AG10803 (cell line): ENCODE results near the gene CDT1.

Experiments
- DNase-seq: peaks from one replicate; pipeline ENCODE4 v3.0.0; 2010; ENCODE audit warnings: low read depth
- H3K4me3 ChIP-seq: 2 replicates; pipeline ENCODE4 v1.5.1; 2011; ENCODE audit warnings: mild to moderate bottlenecking, low read length, control low read depth
- CTCF ChIP-seq: conservative IDR thresholded peaks from 2 replicates; pipeline ENCODE4 v1.5.1; 2011; ENCODE audit warnings: mild to moderate bottlenecking, low read length, control low read depth, inconsistent platforms

Gene CDT1

GRCh38 chr16:88780142-88781062 lies 23.2 kb upstream of the CDT1 start:
- TF ChIP-seq CTCF: no peak
- no peak overlapping the region for H3K4me3 ChIP-seq

GRCh38 chr16:88781140-88782077 lies 22.2 kb upstream of the CDT1 start:
- DNase-seq: no peak
- no peak for TF ChIP-seq CTCF
- no peak overlapping the region for H3K4me3 ChIP-seq

More at GRCh38 chr16:88780142-88781062, 23.2 kb upstream of the CDT1 start:
- DNase-seq: no peak

- H3K4me3 ChIP-seq: peak overlapping the region; percentile 78
- peak; percentile 71 for DNase-seq
- no peak for TF ChIP-seq CTCF
Measured at GRCh38 chr16:88782454-88783390, 20.9 kb upstream of the CDT1 start.

- no peak for TF ChIP-seq CTCF
- H3K4me3 ChIP-seq: peak overlapping the region; percentile 78
Measured at GRCh38 chr16:88783391-88784073, 20.1 kb upstream of the CDT1 start.

GRCh38 chr16:88784074-88784855 lies 19.3 kb upstream of the CDT1 start:
- DNase-seq: peak; percentile 83
- TF ChIP-seq CTCF: peak; percentile 56

More at GRCh38 chr16:88783391-88784073, 20.1 kb upstream of the CDT1 start:
- DNase-seq: peak; percentile 47

More at GRCh38 chr16:88784074-88784855, 19.3 kb upstream of the CDT1 start:
- H3K4me3 ChIP-seq: peak overlapping the region; percentile 78
